ENCODE measurements around the gene DIPK1A.

Gene DIPK1A

GRCh38 chr1:92936865-92937264, 24.4 kb downstream of the DIPK1A start:
- no peak for TF ChIP-seq CEBPB (IDR thresholded peaks at IDR 0.05)
- no peak for TF ChIP-seq TEAD4 (IDR thresholded peaks at IDR 0.05)
- TF ChIP-seq EGR1 (IDR thresholded peaks at IDR 0.05): no peak
- no peak for TF ChIP-seq TCF12 (IDR thresholded peaks at IDR 0.05; ENCODE audit: low read depth)
- TF ChIP-seq USF1 (IDR thresholded peaks at IDR 0.05): no peak
- no peak for TF ChIP-seq CREB1 (IDR thresholded peaks at IDR 0.05; ENCODE audit: low read depth)
- no peak for TF ChIP-seq FOXM1 (IDR thresholded peaks at IDR 0.05; ENCODE audit: borderline replicate concordance, low read depth)
- TF ChIP-seq TAF1 (IDR thresholded peaks at IDR 0.05; ENCODE audit: low read depth): no peak
- TF ChIP-seq MAX (IDR thresholded peaks at IDR 0.05): no peak
- TF ChIP-seq NFIC (IDR thresholded peaks at IDR 0.05): no peak
- TF ChIP-seq ZBTB7A (IDR thresholded peaks at IDR 0.05; ENCODE audit: low read depth): no peak

GRCh38 chr1:92934395-92935378, 26.6 kb downstream of the DIPK1A start:
- peak; percentile 60 for TF ChIP-seq TCF12 (IDR thresholded peaks at IDR 0.05; ENCODE audit: low read depth)
- no peak for TF ChIP-seq CREB1 (IDR thresholded peaks at IDR 0.05; ENCODE audit: low read depth)
- TF ChIP-seq TAF1 (IDR thresholded peaks at IDR 0.05; ENCODE audit: low read depth): no peak
- no peak for TF ChIP-seq USF1 (IDR thresholded peaks at IDR 0.05)
- no peak for TF ChIP-seq CEBPB (IDR thresholded peaks at IDR 0.05)
- no peak for TF ChIP-seq ZBTB7A (IDR thresholded peaks at IDR 0.05; ENCODE audit: low read depth)
- peak; percentile 16; the same call in 1 of the 2 replicates for TF ChIP-seq EP300 (IDR thresholded peaks at IDR 0.05; ENCODE audit: borderline replicate concordance)
- no peak for TF ChIP-seq EGR1 (IDR thresholded peaks at IDR 0.05)
- TF ChIP-seq REST (IDR thresholded peaks at IDR 0.05; ENCODE audit: low read depth): no peak
- TF ChIP-seq YY1 (IDR thresholded peaks at IDR 0.05; ENCODE audit: low read depth): no peak
- TF ChIP-seq NFIC (IDR thresholded peaks at IDR 0.05): peak; percentile 89
- no peak for TF ChIP-seq TEAD4 (IDR thresholded peaks at IDR 0.05)
- no peak for TF ChIP-seq FOXM1 (IDR thresholded peaks at IDR 0.05; ENCODE audit: borderline replicate concordance, low read depth)
- no peak for TF ChIP-seq RAD21 (IDR thresholded peaks at IDR 0.05; ENCODE audit: low read depth)
- TF ChIP-seq MAX (IDR thresholded peaks at IDR 0.05): no peak

- TF ChIP-seq CREB1 (IDR thresholded peaks at IDR 0.05; ENCODE audit: low read depth) (no peak), CEBPB (IDR thresholded peaks at IDR 0.05) (peak; percentile 50; the same call in 1 of the 2 replicates)
Measured at GRCh38 chr1:92933459-92933858, 27.8 kb downstream of the DIPK1A start.

- TF ChIP-seq USF1 (IDR thresholded peaks at IDR 0.05): no peak
- no peak for TF ChIP-seq FOXM1 (IDR thresholded peaks at IDR 0.05; ENCODE audit: borderline replicate concordance, low read depth)
Measured at GRCh38 chr1:92931691-92932090, 29.6 kb downstream of the DIPK1A start.

GRCh38 chr1:92929461-92929860, 31.8 kb downstream of the DIPK1A start:
- TF ChIP-seq USF1 (IDR thresholded peaks at IDR 0.05) (no peak), EGR1 (IDR thresholded peaks at IDR 0.05) (no peak), MAX (IDR thresholded peaks at IDR 0.05) (no peak), FOXM1 (IDR thresholded peaks at IDR 0.05; ENCODE audit: borderline replicate concordance, low read depth) (no peak), CEBPB (IDR thresholded peaks at IDR 0.05) (no peak)

- TF ChIP-seq NFIC (IDR thresholded peaks at IDR 0.05): no peak
- TF ChIP-seq CEBPB (IDR thresholded peaks at IDR 0.05): no peak
- no peak for TF ChIP-seq EP300 (IDR thresholded peaks at IDR 0.05; ENCODE audit: borderline replicate concordance)
- no peak for TF ChIP-seq ZBTB7A (IDR thresholded peaks at IDR 0.05; ENCODE audit: low read depth)
- TF ChIP-seq RAD21 (IDR thresholded peaks at IDR 0.05; ENCODE audit: low read depth): no peak
- no peak for TF ChIP-seq REST (IDR thresholded peaks at IDR 0.05; ENCODE audit: low read depth)
- TF ChIP-seq YY1 (IDR thresholded peaks at IDR 0.05; ENCODE audit: low read depth): no peak
- TF ChIP-seq TAF1 (IDR thresholded peaks at IDR 0.05; ENCODE audit: low read depth): no peak
- TF ChIP-seq FOXM1 (IDR thresholded peaks at IDR 0.05; ENCODE audit: borderline replicate concordance, low read depth): no peak
- no peak for TF ChIP-seq TCF12 (IDR thresholded peaks at IDR 0.05; ENCODE audit: low read depth)
- no peak for TF ChIP-seq USF1 (IDR thresholded peaks at IDR 0.05)
- no peak for TF ChIP-seq TEAD4 (IDR thresholded peaks at IDR 0.05)
- no peak for TF ChIP-seq EGR1 (IDR thresholded peaks at IDR 0.05)
- TF ChIP-seq MAX (IDR thresholded peaks at IDR 0.05): no peak
- no peak for TF ChIP-seq CREB1 (IDR thresholded peaks at IDR 0.05; ENCODE audit: low read depth)
Measured at GRCh38 chr1:92927870-92928269, 33.4 kb downstream of the DIPK1A start.
